Liver (tissue), 9 donors: ENCODE results near the gene TBC1D5. TPM values are rescaled to one million over a fixed set of nuclear protein-coding genes. Genes with fewer than 3 reads are reported as not detected.
A peak's percentile ranks its signal among the peaks of the same experiment; 100 is the strongest.

Experiments
- DNase-seq: peaks from one replicate; pipeline ENCODE4 v3.0.0-alpha.2; 2017; ENCODE audit warnings: low spot score
- H3K27ac ChIP-seq, 2 donors: one replicate each; pipeline ENCODE4 v1.7.0; 2013; ENCODE audit warnings: inconsistent platforms in 2 of 2, low read length in 2 of 2, control low read depth in 1 of 2, low read depth in 1 of 2, mild to moderate bottlenecking in 1 of 2
- H3K27me3 ChIP-seq, 4 donors: one replicate each; pipeline versions ENCODE4 v1.6.1 to v1.7.0; 2013; ENCODE audit warnings: low read length in 3 of 4, inconsistent platforms in 1 of 4, mild to moderate bottlenecking in 1 of 4, moderate library complexity in 1 of 4; ENCODE audit not compliant: control insufficient read depth in 4 of 4, insufficient read depth in 4 of 4
- H3K36me3 ChIP-seq, 4 donors: one replicate each; pipeline versions ENCODE4 v1.6.1 to v1.7.0; 2013; ENCODE audit warnings: low read length in 3 of 4, mild to moderate bottlenecking in 3 of 4, low read depth in 1 of 4, moderate library complexity in 1 of 4; ENCODE audit not compliant: control insufficient read depth in 4 of 4, insufficient read depth in 3 of 4
- H3K4me1 ChIP-seq, 4 donors: one replicate each; pipeline versions ENCODE4 v1.6.1 to v1.7.0; 2013; ENCODE audit warnings: low read length in 3 of 4, mild to moderate bottlenecking in 3 of 4, moderate library complexity in 1 of 4; ENCODE audit not compliant: control insufficient read depth in 4 of 4, insufficient read depth in 4 of 4
- H3K4me3 ChIP-seq, 3 donors: one replicate each; pipeline versions ENCODE4 v1.6.1 to v1.7.0; 2013; ENCODE audit warnings: low read length in 3 of 3, control low read depth in 1 of 3, low read depth in 1 of 3, mild to moderate bottlenecking in 1 of 3
- H3K9ac ChIP-seq, 2 donors: one replicate each; pipeline ENCODE4 v1.7.0; 2013; ENCODE audit warnings: low read length in 2 of 2, mild to moderate bottlenecking in 2 of 2, moderate library complexity in 2 of 2, control low read depth in 1 of 2, low read depth in 1 of 2
- H3K9me3 ChIP-seq, 4 donors: one replicate each; pipeline versions ENCODE4 v1.6.1 to v1.7.0; 2013; ENCODE audit warnings: low read length in 3 of 4; ENCODE audit not compliant: control insufficient read depth in 4 of 4
- CTCF ChIP-seq: fragments of 150-350 bp; IDR thresholded peaks from 2 replicates; pipeline ENCODE4 v1.5.1; 2017; ENCODE audit warnings: improper control_type of control experiment, low read depth, low read length; ENCODE audit not compliant: missing input control
- EGR1 ChIP-seq, 2 donors: IDR thresholded peaks; 2 replicates each; pipeline ENCODE4 v1.6.1; 2016 to 2018; ENCODE audit warnings: antibody characterized with exemption in 2 of 2, low read depth in 2 of 2
- FOXA1 ChIP-seq: IDR thresholded peaks from 2 replicates; pipeline ENCODE4 v1.6.1; 2016; ENCODE audit warnings: antibody characterized with exemption
- FOXA2 ChIP-seq: IDR thresholded peaks from 2 replicates; pipeline ENCODE4 v1.6.1; 2016; ENCODE audit warnings: antibody characterized with exemption
- GABPA ChIP-seq, 2 donors: IDR thresholded peaks in 1 of 2; conservative IDR thresholded peaks in 1 of 2; 2 replicates each; pipeline ENCODE4 v1.6.1; 2016; ENCODE audit warnings: antibody characterized with exemption in 2 of 2, mild to moderate bottlenecking in 1 of 2, moderate library complexity in 1 of 2
- HNF4A ChIP-seq, 2 donors: conservative IDR thresholded peaks; 2 replicates each; pipeline ENCODE4 v1.6.1; 2016; ENCODE audit warnings: antibody characterized with exemption in 2 of 2, mild to moderate bottlenecking in 2 of 2
- HNF4G ChIP-seq: IDR thresholded peaks from 2 replicates; pipeline ENCODE4 v1.6.1; 2016; ENCODE audit warnings: antibody characterized with exemption
- JUND ChIP-seq, 2 donors: IDR thresholded peaks; 2 replicates each; pipeline ENCODE4 v1.6.1; 2016; ENCODE audit warnings: antibody characterized with exemption in 2 of 2
- MAX ChIP-seq: IDR thresholded peaks from 2 replicates; pipeline ENCODE4 v1.6.1; 2016; ENCODE audit warnings: antibody characterized with exemption
- NR2F2 ChIP-seq: IDR thresholded peaks from 2 replicates; pipeline ENCODE4 v1.6.1; 2016; ENCODE audit warnings: antibody characterized with exemption
- RAD21 ChIP-seq, 2 donors: IDR thresholded peaks; 2 replicates each; pipeline ENCODE4 v1.6.1; 2016; ENCODE audit warnings: antibody characterized with exemption in 2 of 2, mild to moderate bottlenecking in 2 of 2
- RXRA ChIP-seq, 2 donors: IDR thresholded peaks; 2 replicates each; pipeline ENCODE4 v1.6.1; 2017 to 2018; ENCODE audit warnings: antibody characterized with exemption in 2 of 2, mild to moderate bottlenecking in 1 of 2
- SP1 ChIP-seq: IDR thresholded peaks from 2 replicates; pipeline ENCODE4 v1.6.1; 2018; ENCODE audit warnings: antibody characterized with exemption, mild to moderate bottlenecking
- TAF1 ChIP-seq: conservative IDR thresholded peaks from 2 replicates; pipeline ENCODE4 v1.6.1; 2016; ENCODE audit warnings: antibody characterized with exemption, mild to moderate bottlenecking
- YY1 ChIP-seq: IDR thresholded peaks from 2 replicates; pipeline ENCODE4 v1.6.1; 2016; ENCODE audit warnings: antibody characterized with exemption, mild to moderate bottlenecking
- ZBTB33 ChIP-seq: IDR thresholded peaks from 2 replicates; pipeline ENCODE4 v1.6.1; 2016; ENCODE audit warnings: antibody characterized with exemption
- whole genome bisulfite sequencing: extraction: QIAGEN DNeasy Blood & Tissue Kit; methylation state at CpG from one replicate; pipeline ENCODE4 v1.1.7; 2013; 5-methylcytosine and 5-hydroxymethylcytosine counted together
- polyA plus RNA-seq, 2 donors: library from polyadenylated mRNA; stranded (reverse) in 1 of 2; unstranded in 1 of 2; fragments of 200-250 nt in 1 of 2; fragments of >200 nt in 1 of 2; fragmentation: Nextera tagmentation in 1 of 2; extraction: Ambion mirVana in 1 of 2; gene quantifications; one replicate each; pipeline versions ENCODE4 v1.2.1 to v1.2.3, GENCODE V29; 2013 to 2015
- total RNA-seq, 2 donors: library from RNA; depleted of rRNA; stranded (reverse); fragments of >200 nt; gene quantifications; one replicate each; pipeline ENCODE4 v1.2.3, GENCODE V29; 2014
- TF ChIP-seq, protein P1 (sequence below): IDR thresholded peaks from 2 replicates; pipeline ENCODE4 v1.6.1; 2016; ENCODE audit warnings: antibody characterized with exemption
- donor health status: healthy.
- donor health status: healthy.
- donor health status: healthy.
- donor health status: healthy.
- donor health status: healthy.

Gene TBC1D5
- total and polyA plus RNA-seq, 4 donors: 9.1 to 45.6 (median 25.6) TPM

GRCh38 chr3:17162116-17162515 is 580.3 kb downstream of the TBC1D5 start (continued):
- TF ChIP-seq FOXA1: no peak

DNA sequence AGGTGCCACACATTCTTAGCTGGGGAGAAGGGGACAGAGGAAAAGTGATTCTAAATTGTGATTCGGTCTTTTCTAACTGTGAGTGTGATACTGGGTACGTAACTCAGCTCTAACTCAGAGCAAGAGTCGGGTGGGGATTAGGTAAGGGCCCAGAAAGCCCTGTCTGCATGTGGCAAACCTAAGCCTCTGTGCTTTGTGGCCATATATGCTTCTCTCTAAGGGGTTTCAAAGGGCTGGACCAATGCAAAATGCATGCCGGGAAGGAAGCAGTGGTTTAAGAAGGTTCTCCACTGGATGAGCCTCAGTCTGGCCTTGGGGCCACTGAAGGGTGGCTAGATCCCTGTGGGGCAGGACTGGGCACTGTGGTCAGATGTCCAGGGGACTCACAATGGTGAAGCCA is 581.8 kb downstream of the TBC1D5 start:
- Histone ChIP-seq H3K27ac (no peak overlapping the region), H3K9me3 (no peaks in the 10 kb centered on the region), H3K4me1 (no peaks in the 10 kb centered on the region), H3K36me3 (peaks cover 9 to 64% (median 21%) of the 10 kb centered on the region in 4 donors), H3K4me3 (no peak overlapping the region), H3K27me3 (no peaks in the 10 kb centered on the region), H3K9ac (no peak overlapping the region)
- whole genome bisulfite sequencing: 94% methylated on average over 4 of the region's 4 CpGs
- DNase-seq: peak; percentile 26
- TF ChIP-seq RXRA (IDR thresholded peaks at IDR 0.05) (no peak), GABPA (IDR thresholded peaks at IDR 0.05 in 1 of 2, conservative IDR thresholded peaks at IDR 0.05 in 1 of 2) (no peak), CTCF (no peak), HNF4A (conservative IDR thresholded peaks at IDR 0.05) (no peak), MAX (no peak), HNF4G (no peak), JUND (IDR thresholded peaks at IDR 0.05) (no peak), NR2F2 (no peak), EGR1 (IDR thresholded peaks at IDR 0.05; ENCODE audit: low read depth in 2 of 2) (no peak), RAD21 (IDR thresholded peaks at IDR 0.05) (no peak), FOXA2 (no peak), ZBTB33 (no peak), FOXA1 (no peak), YY1 (no peak), TAF1 (no peak)
- TF ChIP-seq, protein P1, sequence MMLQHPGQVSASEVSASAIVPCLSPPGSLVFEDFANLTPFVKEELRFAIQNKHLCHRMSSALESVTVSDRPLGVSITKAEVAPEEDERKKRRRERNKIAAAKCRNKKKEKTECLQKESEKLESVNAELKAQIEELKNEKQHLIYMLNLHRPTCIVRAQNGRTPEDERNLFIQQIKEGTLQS: no peak

DNA sequence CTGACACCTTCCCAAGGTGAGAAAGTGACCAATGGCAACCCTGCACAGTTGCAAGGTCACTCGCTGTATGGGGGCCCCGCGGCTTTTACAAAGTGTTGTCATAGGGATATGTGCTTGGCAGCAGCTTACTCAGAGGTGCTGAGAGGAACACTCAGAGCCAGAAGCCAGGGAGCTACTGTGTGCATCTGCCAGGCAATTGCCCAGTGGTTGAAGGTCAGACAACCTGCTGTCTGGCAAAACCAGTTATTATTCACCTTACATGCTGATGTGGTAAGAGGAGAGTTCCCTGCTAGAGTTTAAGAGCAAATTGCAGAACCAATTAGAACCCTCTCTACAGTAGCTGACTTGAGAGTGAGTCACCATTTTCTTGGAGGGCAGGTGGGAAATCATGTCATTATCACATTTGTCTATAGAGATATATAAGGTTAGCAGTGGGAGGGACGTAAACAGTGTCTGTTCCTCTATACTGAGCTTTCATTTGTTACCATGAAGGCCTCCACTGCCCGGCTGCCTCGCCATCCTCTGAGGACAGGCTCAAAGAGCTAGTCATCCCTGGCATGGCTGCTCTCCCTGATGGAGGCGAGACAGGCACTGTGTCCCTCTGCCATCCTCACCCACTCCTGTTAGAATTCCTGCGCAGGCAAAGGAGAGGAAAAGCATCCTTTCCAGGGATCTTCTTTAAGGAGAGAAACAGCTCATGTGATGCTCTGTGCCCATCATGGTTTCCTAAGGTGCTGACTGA is 583.3 kb downstream of the TBC1D5 start:
- no peaks in the 10 kb centered on the region for H3K27me3 ChIP-seq
- DNase-seq: no peak
- WGBS: 97% methylated on average over 8 of the region's 8 CpGs
- no peak overlapping the region for H3K27ac ChIP-seq
- TF ChIP-seq ZBTB33 (no peak), MAX (no peak), JUND (IDR thresholded peaks at IDR 0.05) (no peak), CTCF (no peak), EGR1 (IDR thresholded peaks at IDR 0.05; ENCODE audit: low read depth in 2 of 2) (no peak), HNF4A (conservative IDR thresholded peaks at IDR 0.05) (no peak), YY1 (no peak), FOXA2 (no peak), HNF4G (no peak), FOXA1 (no peak), TAF1 (no peak), SP1 (no peak)
- TF ChIP-seq, protein P1: no peak
- no peak overlapping the region for H3K4me3 ChIP-seq
- H3K9ac ChIP-seq: no peak overlapping the region
- H3K36me3 ChIP-seq: peaks cover 11 to 61% (median 20%) of the 10 kb centered on the region in 4 donors
- no peaks in the 10 kb centered on the region for H3K9me3 ChIP-seq
- H3K4me1 ChIP-seq: no peaks in the 10 kb centered on the region
